H9 (cell line): ENCODE measurements around the gene USP9Y. TPM values are rescaled to one million over a fixed set of nuclear protein-coding genes. Genes with fewer than 3 reads are reported as not detected.

Source experiments
- DNase-seq: peaks from one replicate; pipeline ENCODE4 v3.0.0-alpha.2; 2017
- H2AFZ ChIP-seq: one replicate; pipeline ENCODE4 v1.6.1; 2013; ENCODE audit warnings: mild to moderate bottlenecking, low read length, control low read depth, moderate library complexity
- H2AK5ac ChIP-seq: 2 replicates; pipeline ENCODE4 v1.6.1; 2013; ENCODE audit warnings: low read length, control low read depth, mixed read lengths; ENCODE audit not compliant: insufficient read length
- H2BK120ac ChIP-seq: one replicate; pipeline ENCODE4 v1.6.1; 2013; ENCODE audit warnings: low read depth, mild to moderate bottlenecking, low read length, control low read depth, inconsistent platforms; ENCODE audit not compliant: poor library complexity, severe bottlenecking
- H2BK12ac ChIP-seq: 2 replicates; pipeline ENCODE4 v1.6.1; 2013; ENCODE audit warnings: low read length, control low read depth, mixed read lengths, low read depth; ENCODE audit not compliant: insufficient read length
- H2BK15ac ChIP-seq: 2 replicates; pipeline ENCODE4 v1.6.1; 2013; ENCODE audit warnings: low read depth, low read length, control low read depth
- H2BK20ac ChIP-seq: one replicate; pipeline ENCODE4 v1.6.1; 2013; ENCODE audit warnings: low read depth, mild to moderate bottlenecking, low read length, control low read depth, inconsistent platforms; ENCODE audit not compliant: poor library complexity, severe bottlenecking
- H2BK5ac ChIP-seq: 2 replicates; pipeline ENCODE4 v1.6.1; 2013; ENCODE audit warnings: low read length, control low read depth, mixed read lengths; ENCODE audit not compliant: insufficient read length
- H3K14ac ChIP-seq: 2 replicates; pipeline ENCODE4 v1.6.1; 2013; ENCODE audit warnings: low read length, control low read depth; ENCODE audit not compliant: insufficient read depth
- H3K18ac ChIP-seq: 2 replicates; pipeline ENCODE4 v1.6.1; 2013; ENCODE audit warnings: low read depth, mild to moderate bottlenecking, mixed read lengths, low read length, control low read depth; ENCODE audit not compliant: insufficient read length
- H3K23ac ChIP-seq: 2 replicates; pipeline ENCODE4 v1.6.1; 2013; ENCODE audit warnings: low read length, control low read depth, mixed read lengths, low read depth; ENCODE audit not compliant: insufficient read length
- H3K23me2 ChIP-seq: 2 replicates; pipeline ENCODE4 v1.6.1; 2013; ENCODE audit warnings: low read depth, mild to moderate bottlenecking, mixed read lengths, low read length, control low read depth; ENCODE audit not compliant: insufficient read length, poor library complexity, severe bottlenecking
- H3K27ac ChIP-seq: 2 replicates; pipeline ENCODE4 v1.5.1; 2013; ENCODE audit warnings: low read length, control low read depth, mixed read lengths, low read depth; ENCODE audit not compliant: insufficient read length
- H3K27me3 ChIP-seq: 2 replicates; pipeline ENCODE4 v1.6.1; 2013; ENCODE audit warnings: low read length, control low read depth, inconsistent platforms; ENCODE audit not compliant: insufficient read depth
- H3K4ac ChIP-seq: 2 replicates; pipeline ENCODE4 v1.6.1; 2013; ENCODE audit warnings: low read depth, mild to moderate bottlenecking, control low read depth, inconsistent platforms, low read length, moderate library complexity
- H3K4me1 ChIP-seq: 2 replicates; pipeline ENCODE4 v1.6.1; 2013; ENCODE audit warnings: low read length, control low read depth, inconsistent platforms; ENCODE audit not compliant: insufficient read depth
- H3K4me2 ChIP-seq: 2 replicates; pipeline ENCODE4 v1.6.1; 2013; ENCODE audit warnings: low read length, control low read depth, mixed read lengths; ENCODE audit not compliant: insufficient read length, insufficient read depth
- H3K56ac ChIP-seq: 2 replicates; pipeline ENCODE4 v1.6.1; 2013; ENCODE audit warnings: low read depth, mild to moderate bottlenecking, mixed read lengths, low read length, control low read depth; ENCODE audit not compliant: insufficient read length
- H3K79me1 ChIP-seq: 2 replicates; pipeline ENCODE4 v1.6.1; 2013; ENCODE audit warnings: low read depth, mild to moderate bottlenecking, moderate library complexity, low read length, control low read depth, inconsistent platforms; ENCODE audit not compliant: insufficient read depth, poor library complexity, severe bottlenecking
- H3K79me2 ChIP-seq: 2 replicates; pipeline ENCODE4 v1.6.1; 2013; ENCODE audit warnings: low read length, control low read depth, inconsistent platforms; ENCODE audit not compliant: insufficient read depth
- H3K9ac ChIP-seq: 2 replicates; pipeline ENCODE4 v1.6.1; 2013; ENCODE audit warnings: low read length, control low read depth, mixed read lengths; ENCODE audit not compliant: insufficient read length; ENCODE audit errors: extremely low read depth
- H3K9me3 ChIP-seq: one replicate; pipeline ENCODE4 v1.6.1; 2013; ENCODE audit warnings: low read depth, low read length, inconsistent platforms; ENCODE audit not compliant: control insufficient read depth
- H3T11ph ChIP-seq: one replicate; pipeline ENCODE4 v1.6.1; 2013; ENCODE audit warnings: mild to moderate bottlenecking, low read length, control low read depth, inconsistent platforms
- H4K20me1 ChIP-seq: one replicate; pipeline ENCODE4 v1.6.1; 2013; ENCODE audit not compliant: control insufficient read depth, insufficient read length, insufficient read depth
- H4K5ac ChIP-seq: 2 replicates; pipeline ENCODE4 v1.6.1; 2013; ENCODE audit warnings: low read depth, mild to moderate bottlenecking, mixed read lengths, low read length, control low read depth; ENCODE audit not compliant: insufficient read length
- H4K8ac ChIP-seq: replicated peaks from 2 replicates; pipeline ENCODE4 v1.6.1; 2013; ENCODE audit warnings: low read length, control low read depth, mixed read lengths, low read depth; ENCODE audit not compliant: insufficient read length
- H4K91ac ChIP-seq: 2 replicates; pipeline ENCODE4 v1.6.1; 2013; ENCODE audit warnings: low read depth, mild to moderate bottlenecking, moderate library complexity, mixed read lengths, low read length, control low read depth; ENCODE audit not compliant: insufficient read length
- H3K27ac Mint-ChIP-seq, 3 experiments: 2 replicates in 2 of 3; 3 replicates in 1 of 3; pipeline ENCODE4 v1.8.0; 2020 to 2021; ENCODE audit warnings: mixed read lengths in 3 of 3, mild to moderate bottlenecking in 1 of 3, moderate library complexity in 1 of 3
- H3K27me3 Mint-ChIP-seq: 2 replicates; pipeline ENCODE4 v1.8.0; 2021; ENCODE audit warnings: low read depth, mild to moderate bottlenecking, moderate library complexity, mixed read lengths
- H3K36me3 Mint-ChIP-seq, 3 experiments: 2 replicates in 2 of 3; 3 replicates in 1 of 3; pipeline ENCODE4 v1.8.0; 2020 to 2021; ENCODE audit warnings: low read depth in 3 of 3, mixed read lengths in 3 of 3; ENCODE audit not compliant: insufficient read depth in 1 of 3
- H3K4me1 Mint-ChIP-seq, 2 experiments: 2 replicates each; pipeline ENCODE4 v1.8.0; 2020; ENCODE audit warnings: mixed read lengths in 2 of 2
- H3K4me3 Mint-ChIP-seq, 2 experiments: 2 replicates in 1 of 2; 3 replicates in 1 of 2; pipeline ENCODE4 v1.8.0; 2020 to 2021; ENCODE audit warnings: mild to moderate bottlenecking in 2 of 2, mixed read lengths in 2 of 2, moderate library complexity in 1 of 2
- H3K9me3 Mint-ChIP-seq, 2 experiments: 2 replicates in 1 of 2; 3 replicates in 1 of 2; pipeline ENCODE4 v1.8.0; 2020; ENCODE audit warnings: mild to moderate bottlenecking in 2 of 2, mixed read lengths in 2 of 2, moderate library complexity in 1 of 2
- CTCF ChIP-seq: fragments of 200-600 bp; sonication (generic); conservative IDR thresholded peaks from 3 replicates; pipeline ENCODE4 v1.8.0; 2021; ENCODE audit warnings: antibody characterized with exemption, mild to moderate bottlenecking
- WGBS: extraction: QIAGEN DNeasy Blood & Tissue Kit; methylation state at CpG from one replicate; pipeline ENCODE4 v1.1.7; 2013; ENCODE audit warnings: missing lambda C conversion rate, low lambda C conversion rate, mixed read lengths; ENCODE audit not compliant: insufficient read length; ENCODE audit errors: extremely low coverage; 5-methylcytosine and 5-hydroxymethylcytosine counted together
- total RNA-seq: library from RNA; stranded (reverse); gene quantifications from 2 replicates; pipeline ENCODE4 v1.2.1, GENCODE V29; 2021

USP9Y gene
- total RNA-seq, 1 experiment from 2014 or later = not detected

- no peak overlapping the region for H3K4me2 ChIP-seq
- no peak overlapping the region for H4K5ac ChIP-seq
- no peaks in the 10 kb centered on the region for H3K4me1 Mint-ChIP-seq
- no peak overlapping the region for H4K91ac ChIP-seq
- H4K20me1 ChIP-seq = no peaks in the 10 kb centered on the region
- H3K9me3 Mint-ChIP-seq = no peaks in the 10 kb centered on the region
- no peak overlapping the region for H3K56ac ChIP-seq
- no peak overlapping the region for H4K8ac ChIP-seq
- H3K27ac Mint-ChIP-seq = no peak overlapping the region
- H3K79me1 ChIP-seq = no peaks in the 10 kb centered on the region
- WGBS = no CpG with 5 or more reads among the region's 2 CpGs
- no peaks in the 10 kb centered on the region for H3K27me3 ChIP-seq
- H2BK15ac ChIP-seq = no peak overlapping the region
- no peaks in the 10 kb centered on the region for H3K23me2 ChIP-seq
- no peak overlapping the region for H3K9ac ChIP-seq
- H3K4me1 ChIP-seq = no peaks in the 10 kb centered on the region
- H2BK12ac ChIP-seq = no peak overlapping the region
- H3K79me2 ChIP-seq = no peaks in the 10 kb centered on the region
- no peak overlapping the region for H3K23ac ChIP-seq
- H2AK5ac ChIP-seq = no peak overlapping the region
- H3K18ac ChIP-seq = no peak overlapping the region
- no peak overlapping the region for H3K27ac ChIP-seq
- TF ChIP-seq CTCF = no peak
- no peak overlapping the region for H2AFZ ChIP-seq
- no peak overlapping the region for H3K14ac ChIP-seq
- H3K9me3 ChIP-seq = no peaks in the 10 kb centered on the region
- H3T11ph ChIP-seq = no peak overlapping the region
- DNase-seq = no peak
- no peak overlapping the region for H3K4ac ChIP-seq
- H2BK5ac ChIP-seq = no peak overlapping the region
- H3K27me3 Mint-ChIP-seq = no peaks in the 10 kb centered on the region
- H3K4me3 Mint-ChIP-seq = no peak overlapping the region
- no peak overlapping the region for H2BK20ac ChIP-seq
- H3K36me3 Mint-ChIP-seq = no peaks in the 10 kb centered on the region
- H2BK120ac ChIP-seq = no peak overlapping the region
Observed at GRCh38 chrY:12867960-12868359, 166.9 kb downstream of the USP9Y start.
